Measurements from ENCODE around the gene DCTD. TPM values are rescaled to one million over a fixed set of nuclear protein-coding genes. Genes with fewer than 3 reads are reported as not detected.

Gene DCTD
- total and polyA plus RNA-seq, 2 of the 13 experiments (the other 11 are each of a cell fraction or from before 2014, with no cell fraction given), result 85.1 to 95.3 TPM

GRCh38 chr4:182898479-182898799 lies 18.7 kb downstream of the DCTD start (continued):
- TF ChIP-seq IRF1 (CRISPR knock-in tag; IDR thresholded peaks at IDR 0.05; ENCODE audit: low read depth), result no peak
- peak; percentile 16; the same call in 1 of the 2 replicates for TF ChIP-seq NCOR1 (IDR thresholded peaks at IDR 0.05; ENCODE audit: borderline replicate concordance, low read length)
- TF ChIP-seq, protein P1, sequence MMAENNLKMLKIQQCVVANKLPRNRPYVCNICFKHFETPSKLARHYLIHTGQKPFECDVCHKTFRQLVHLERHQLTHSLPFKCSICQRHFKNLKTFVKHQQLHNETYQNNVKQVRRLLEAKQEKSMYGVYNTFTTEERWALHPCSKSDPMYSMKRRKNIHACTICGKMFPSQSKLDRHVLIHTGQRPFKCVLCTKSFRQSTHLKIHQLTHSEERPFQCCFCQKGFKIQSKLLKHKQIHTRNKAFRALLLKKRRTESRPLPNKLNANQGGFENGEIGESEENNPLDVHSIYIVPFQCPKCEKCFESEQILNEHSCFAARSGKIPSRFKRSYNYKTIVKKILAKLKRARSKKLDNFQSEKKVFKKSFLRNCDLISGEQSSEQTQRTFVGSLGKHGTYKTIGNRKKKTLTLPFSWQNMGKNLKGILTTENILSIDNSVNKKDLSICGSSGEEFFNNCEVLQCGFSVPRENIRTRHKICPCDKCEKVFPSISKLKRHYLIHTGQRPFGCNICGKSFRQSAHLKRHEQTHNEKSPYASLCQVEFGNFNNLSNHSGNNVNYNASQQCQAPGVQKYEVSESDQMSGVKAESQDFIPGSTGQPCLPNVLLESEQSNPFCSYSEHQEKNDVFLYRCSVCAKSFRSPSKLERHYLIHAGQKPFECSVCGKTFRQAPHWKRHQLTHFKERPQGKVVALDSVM (CRISPR knock-in tag; IDR thresholded peaks at IDR 0.05), result 0 out of 2 replicates have a peak, but pooled peaks have one; percentile 5
- TF ChIP-seq ZFP36L1 (CRISPR knock-in tag; IDR thresholded peaks at IDR 0.05), result 0 out of 2 replicates have a peak, but pooled peaks have one; percentile 10
- TF ChIP-seq NFIC (IDR thresholded peaks at IDR 0.05; ENCODE audit: low read length), result peak; percentile 3; the same call in 1 of the 2 replicates
- no peak for TF ChIP-seq CREB1 (IDR thresholded peaks at IDR 0.05)
- 0 out of 2 replicates have a peak, but pooled peaks have one; percentile 5 for TF ChIP-seq CREB1 (CRISPR knock-in tag; IDR thresholded peaks at IDR 0.05)
- TF ChIP-seq ASH2L (IDR thresholded peaks at IDR 0.05; ENCODE audit: insufficient read length, low read depth, low read length), result peak; percentile 17

DNA sequence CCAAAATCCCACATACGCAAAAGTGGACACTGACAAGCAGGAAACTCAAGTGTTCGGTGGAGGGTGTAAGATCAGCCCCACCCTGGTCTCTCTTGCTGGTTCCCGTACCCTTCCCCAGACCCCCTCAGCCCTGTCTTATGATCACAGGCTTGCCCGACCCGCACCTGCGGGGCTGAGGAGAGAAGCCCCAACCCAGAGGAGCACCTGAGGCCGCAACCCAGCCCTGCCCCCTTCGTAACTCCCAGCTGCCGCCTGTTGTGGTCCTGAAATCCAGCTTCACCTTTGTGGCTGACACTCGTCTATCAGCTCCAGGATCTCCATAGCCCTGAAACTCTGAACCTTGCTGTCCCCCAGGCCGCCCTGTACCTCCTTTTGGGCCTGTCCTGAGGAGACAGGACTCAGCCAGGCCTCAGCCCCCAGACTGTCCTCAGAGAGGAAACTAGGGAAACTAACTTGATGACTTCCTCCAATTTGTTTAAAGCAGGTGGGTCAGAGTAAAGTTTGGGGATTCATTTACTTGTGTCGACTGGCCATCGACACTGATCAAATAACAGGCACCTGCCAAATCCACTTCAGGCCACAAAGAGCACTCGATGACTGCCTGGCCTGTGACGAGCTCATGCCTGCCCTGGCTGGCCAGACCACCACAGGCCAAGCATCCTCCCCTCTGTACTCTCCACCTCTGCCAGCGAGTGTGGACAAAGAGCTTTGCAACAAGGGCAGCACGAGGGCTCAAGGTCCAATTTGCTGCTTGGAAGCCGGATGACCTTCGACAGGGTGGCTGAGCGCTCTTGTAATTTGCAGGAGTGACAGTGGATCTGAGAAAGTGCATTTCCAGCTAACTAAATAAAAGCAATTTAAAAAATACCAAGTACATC lies 19.3 kb downstream of the DCTD start:
- no peaks in the 10 kb centered on the region for H3K9me3 ChIP-seq (ENCODE audit: low read length)
- peak overlapping the region; percentile 93 for H3K27ac ChIP-seq (ENCODE audit: extremely low read length, insufficient read depth, low read length)
- in situ Hi-C loops (cut with HindIII; ENCODE audit: extremely low pct_ligation_motif_present, low pct_unique_long_range_greater_than_20kb), result no loop called here
- ATAC-seq (peak; percentile 95), DNase-seq (ENCODE audit: low spot score) (peak; percentile 94), FAIRE-seq (peak; percentile 92)
- peaks cover 67% of the 10 kb centered on the region for H3K4me1 ChIP-seq (ENCODE audit: insufficient read depth, low read length)
- no peaks in the 10 kb centered on the region for H4K20me1 ChIP-seq (ENCODE audit: insufficient read depth, low read length)
- H3K9ac ChIP-seq (ENCODE audit: insufficient read depth, low read depth, low read length), result peak overlapping the region; percentile 64
- peaks cover 14 to 61% of the 10 kb centered on the region in 2 experiments for H3K36me3 ChIP-seq (replicated peaks in 1 of 2; ENCODE audit: control insufficient read depth in 1 of 2, insufficient read depth in 2 of 2, low read length in 2 of 2)
- peak overlapping the region in 2 of 3 experiments; percentile 15 to 35; a peak in 3 of 6 replicates for H3K4me3 ChIP-seq (replicated peaks in 1 of 3; ENCODE audit: insufficient read depth in 1 of 3, low read depth in 2 of 3, low read length in 3 of 3)
- H3K79me2 ChIP-seq (ENCODE audit: insufficient read depth, low read length), result peaks cover 14% of the 10 kb centered on the region
- POLR2A ChIA-PET, result interaction anchor here (0.6 to 5.6 kb wide), 19 partner anchors 8 to 546 kb away, joined by 3 to 69 read pairs (median 6); partner anchors contain the start of genes CDKN2AIP and WWC2
- H3K4me2 ChIP-seq (ENCODE audit: low read depth, low read length), result peak overlapping the region; percentile 64
- intact Hi-C loops (cut with micrococcal nuclease; ENCODE audit: unreplicated experiment), result loop anchor here (1.0 kb wide), 3 partner anchors 17 to 21 kb away; partner anchors contain the start of gene DCTD
- BruUV-seq (replicated peaks), result TSS peak; percentile 65
- CTCF ChIA-PET (ENCODE audit: low intra/inter-chr PET ratio, low total read pairs), result no interaction called here
- no peaks in the 10 kb centered on the region for H3K27me3 ChIP-seq (ENCODE audit: control insufficient read depth in 1 of 2, insufficient read depth in 2 of 2, low read length in 2 of 2)
- 44% methylated on average over 15 of the region's 20 CpGs for WGBS (ENCODE audit: low lambda C conversion rate)
- H2AFZ ChIP-seq (ENCODE audit: low read length), result no peak overlapping the region
- TF ChIP-seq CREB3 (CRISPR knock-in tag; IDR thresholded peaks at IDR 0.05) (no peak), RERE (CRISPR knock-in tag; IDR thresholded peaks at IDR 0.05; ENCODE audit: low read depth) (peak; percentile 86), NKX3-1 (CRISPR knock-in tag; IDR thresholded peaks at IDR 0.05) (peak; percentile 48; the same call in 1 of the 2 replicates), POGZ (CRISPR knock-in tag; IDR thresholded peaks at IDR 0.05) (peak; percentile 88)

All from HepG2 (cell line).